GM06990 (cell line): Measurements from ENCODE around the gene DNAAF5.

ENCODE experiments used
- DNase-seq: peaks from one replicate; pipeline ENCODE4 v3.0.0-alpha.2; 2011; ENCODE audit not compliant: insufficient read length; ENCODE audit errors: extremely low read depth
- H3K27me3 ChIP-seq: replicated peaks from 2 replicates; pipeline ENCODE4 v1.6.0; 2011; ENCODE audit warnings: low read length; ENCODE audit not compliant: control insufficient read depth, insufficient read depth
- H3K36me3 ChIP-seq: 2 replicates; pipeline ENCODE4 v1.5.1; 2011; ENCODE audit warnings: low read length; ENCODE audit not compliant: control insufficient read depth, insufficient read depth
- H3K4me3 ChIP-seq: replicated peaks from 2 replicates; pipeline ENCODE4 v1.5.1; 2011; ENCODE audit warnings: low read depth, mild to moderate bottlenecking, control low read depth, low read length
- TF ChIP-seq, protein P1 (sequence below): IDR thresholded peaks from 2 replicates; pipeline ENCODE4 v1.5.1; 2011; ENCODE audit warnings: low read length, control low read depth, mild to moderate bottlenecking, inconsistent platforms; ENCODE audit not compliant: insufficient read depth, poor library complexity, severe bottlenecking

DNAAF5 gene

DNA sequence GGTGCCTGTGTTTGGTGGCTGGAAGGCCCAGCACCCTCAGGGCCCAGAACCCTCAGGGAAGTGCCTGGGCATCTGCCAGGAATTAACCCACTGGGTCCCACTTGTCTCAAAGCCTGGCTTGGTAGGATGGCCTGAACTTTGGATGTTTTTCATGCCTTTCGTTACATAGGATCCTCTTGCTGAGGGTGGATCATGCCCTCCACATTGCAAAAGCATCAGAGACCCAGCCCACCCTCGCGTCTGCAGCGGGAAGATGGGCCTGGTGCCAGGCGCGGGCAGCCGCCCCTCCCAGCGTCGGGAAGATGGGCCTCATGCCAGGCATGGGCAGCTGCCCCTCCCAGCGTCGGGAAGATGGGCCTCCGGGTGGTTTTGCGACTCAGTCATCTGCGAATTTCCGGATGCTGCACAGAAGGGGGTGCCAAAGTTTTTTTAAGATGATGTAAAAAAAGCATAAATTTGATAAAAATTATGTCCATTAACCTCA is 52.5 kb downstream of the DNAAF5 start:
- no peak overlapping the region for H3K4me3 ChIP-seq
- H3K36me3 ChIP-seq = peaks cover 5% of the 10 kb centered on the region; the same call in 1 of the 2 replicates
- no peaks in the 10 kb centered on the region for H3K27me3 ChIP-seq
- TF ChIP-seq, protein P1, sequence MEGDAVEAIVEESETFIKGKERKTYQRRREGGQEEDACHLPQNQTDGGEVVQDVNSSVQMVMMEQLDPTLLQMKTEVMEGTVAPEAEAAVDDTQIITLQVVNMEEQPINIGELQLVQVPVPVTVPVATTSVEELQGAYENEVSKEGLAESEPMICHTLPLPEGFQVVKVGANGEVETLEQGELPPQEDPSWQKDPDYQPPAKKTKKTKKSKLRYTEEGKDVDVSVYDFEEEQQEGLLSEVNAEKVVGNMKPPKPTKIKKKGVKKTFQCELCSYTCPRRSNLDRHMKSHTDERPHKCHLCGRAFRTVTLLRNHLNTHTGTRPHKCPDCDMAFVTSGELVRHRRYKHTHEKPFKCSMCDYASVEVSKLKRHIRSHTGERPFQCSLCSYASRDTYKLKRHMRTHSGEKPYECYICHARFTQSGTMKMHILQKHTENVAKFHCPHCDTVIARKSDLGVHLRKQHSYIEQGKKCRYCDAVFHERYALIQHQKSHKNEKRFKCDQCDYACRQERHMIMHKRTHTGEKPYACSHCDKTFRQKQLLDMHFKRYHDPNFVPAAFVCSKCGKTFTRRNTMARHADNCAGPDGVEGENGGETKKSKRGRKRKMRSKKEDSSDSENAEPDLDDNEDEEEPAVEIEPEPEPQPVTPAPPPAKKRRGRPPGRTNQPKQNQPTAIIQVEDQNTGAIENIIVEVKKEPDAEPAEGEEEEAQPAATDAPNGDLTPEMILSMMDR = no peak
- DNase-seq = no peak

DNA sequence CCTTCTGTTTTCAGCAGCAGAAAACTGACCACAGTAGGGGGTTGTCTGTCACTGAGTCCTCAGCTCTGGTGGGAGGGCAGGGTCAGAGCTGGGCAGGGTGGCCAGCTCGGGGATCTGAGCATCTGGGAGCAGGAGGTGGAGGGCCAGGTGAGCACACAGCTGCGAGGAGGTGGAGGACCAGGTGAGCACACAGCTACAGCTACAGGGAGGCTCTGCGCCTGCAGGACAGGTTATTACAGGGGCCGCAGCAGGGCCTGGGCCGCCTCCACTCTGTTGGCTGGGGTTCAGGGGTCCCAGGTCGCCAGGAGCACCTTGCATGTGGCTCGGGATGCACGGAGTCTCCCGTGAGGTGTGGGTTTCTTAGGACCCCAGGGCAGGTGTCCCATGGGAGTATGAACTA is 53.0 kb downstream of the DNAAF5 start:
- DNase-seq = no peak

DNA sequence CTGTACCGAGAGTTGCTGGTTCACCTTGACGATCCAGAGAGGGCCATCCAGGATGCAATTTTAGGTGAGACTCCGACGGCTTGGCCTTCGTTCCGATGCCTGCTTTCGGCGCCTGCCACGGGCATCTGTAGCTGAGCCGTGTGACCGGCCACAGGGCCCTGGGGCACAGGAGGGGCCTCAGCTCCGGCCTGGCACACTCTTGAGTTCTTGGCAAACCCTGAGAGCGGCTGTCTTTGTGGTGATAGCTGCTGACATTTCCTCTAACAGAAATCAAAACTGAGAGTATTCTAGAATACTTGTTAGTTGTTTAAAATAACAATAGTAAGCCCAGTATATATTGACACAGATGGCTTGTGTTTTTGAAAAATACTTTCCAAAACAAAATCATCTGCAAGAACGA is 53.6 kb downstream of the DNAAF5 start:
- H3K27me3 ChIP-seq = no peaks in the 10 kb centered on the region
- TF ChIP-seq, protein P1 = no peak
- no peak overlapping the region for H3K4me3 ChIP-seq
- DNase-seq = no peak
- H3K36me3 ChIP-seq = peaks cover 5% of the 10 kb centered on the region; the same call in 1 of the 2 replicates

More for the DNA sequence above, 53.0 kb downstream of the DNAAF5 start:
- no peaks in the 10 kb centered on the region for H3K27me3 ChIP-seq
- no peak overlapping the region for H3K4me3 ChIP-seq
- TF ChIP-seq, protein P1 = no peak
- peaks cover 5% of the 10 kb centered on the region; the same call in 1 of the 2 replicates for H3K36me3 ChIP-seq

DNA sequence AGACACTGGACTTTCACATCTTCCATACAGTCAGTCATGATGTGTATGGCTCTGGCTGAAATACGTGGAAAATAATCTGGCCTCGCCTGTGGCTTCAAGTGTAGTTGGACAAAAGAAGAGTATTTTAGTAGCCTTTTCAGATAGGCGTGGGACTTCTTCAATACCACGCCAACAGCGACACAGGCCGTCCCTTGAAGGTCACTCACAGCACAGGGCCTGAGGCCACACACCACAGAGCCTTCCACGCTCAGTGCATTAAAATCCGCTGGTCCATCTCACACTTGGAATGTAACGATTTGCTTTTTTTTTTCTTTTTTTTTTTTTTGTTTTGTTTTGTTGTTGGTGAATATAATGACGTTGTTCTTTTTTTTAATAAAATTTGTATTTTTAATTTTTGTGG is 54.0 kb downstream of the DNAAF5 start:
- DNase-seq = no peak

DNA sequence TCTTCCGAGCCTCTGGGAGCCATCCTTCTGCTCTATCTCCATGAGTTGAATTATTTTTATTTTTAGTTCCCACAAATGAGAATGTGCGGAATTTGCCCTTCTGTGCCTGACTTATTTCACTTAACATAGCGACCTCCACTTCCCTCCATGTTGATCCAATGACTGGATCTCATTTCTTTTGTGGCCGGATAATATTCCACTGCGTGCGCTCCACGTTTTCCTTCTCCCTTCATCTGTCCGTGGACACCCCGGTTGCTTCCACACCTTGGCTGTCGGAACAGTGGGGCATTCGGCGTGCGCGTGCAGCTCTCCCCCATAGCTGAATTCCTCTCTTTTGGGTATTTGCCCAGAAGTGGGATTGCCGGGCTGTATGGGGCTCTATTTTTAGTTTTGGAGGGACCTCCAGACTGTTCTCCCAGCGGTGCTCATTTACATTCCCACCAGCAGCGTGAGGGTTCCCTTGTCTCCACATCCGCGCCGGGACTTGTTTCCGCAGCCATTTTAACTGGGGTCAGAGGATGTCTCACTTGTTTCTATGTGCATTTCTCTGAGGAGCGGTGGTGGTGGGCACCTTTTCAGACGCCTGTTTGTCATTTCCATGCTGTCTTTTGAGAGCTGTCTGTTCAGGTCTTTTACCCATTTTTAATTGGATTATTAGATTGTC is 54.8 kb downstream of the DNAAF5 start:
- no peak for DNase-seq
- H3K36me3 ChIP-seq = peaks cover 6% of the 10 kb centered on the region
- TF ChIP-seq, protein P1 = no peak
- H3K27me3 ChIP-seq = no peaks in the 10 kb centered on the region
- H3K4me3 ChIP-seq = no peak overlapping the region

More for the DNA sequence above, 54.0 kb downstream of the DNAAF5 start:
- Histone ChIP-seq H3K4me3 (no peak overlapping the region), H3K36me3 (peaks cover 6% of the 10 kb centered on the region), H3K27me3 (no peaks in the 10 kb centered on the region)
- TF ChIP-seq, protein P1 = no peak

DNA sequence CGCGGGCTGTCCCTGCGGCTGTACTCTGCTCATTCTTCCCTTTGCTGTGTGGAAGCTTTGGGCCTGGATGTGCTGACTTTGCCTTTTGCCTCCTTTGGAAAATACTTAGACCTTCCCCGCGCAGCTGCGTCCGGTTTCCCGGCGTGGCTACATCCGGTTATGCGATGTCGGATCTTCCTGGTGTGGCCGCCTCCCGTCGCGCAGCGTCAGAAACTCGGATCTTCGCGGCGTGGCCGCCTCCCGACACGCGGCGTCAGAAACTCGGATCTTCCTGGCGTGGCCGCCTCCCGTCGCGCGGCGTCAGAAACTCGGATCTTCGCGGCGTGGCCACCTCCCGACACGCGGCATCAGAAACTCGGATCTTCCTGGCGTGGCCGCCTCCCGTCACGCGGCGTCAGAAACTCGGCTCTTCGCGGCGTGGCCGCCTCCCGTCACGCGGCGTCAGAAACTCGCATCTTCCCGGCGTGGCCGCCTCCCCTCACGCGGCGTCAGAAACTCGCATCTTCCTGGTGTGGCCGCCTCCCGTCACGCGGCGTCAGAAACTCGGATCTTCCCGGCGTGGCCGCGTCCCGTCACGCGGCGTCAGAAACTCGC is 55.5 kb downstream of the DNAAF5 start:
- H3K36me3 ChIP-seq = peaks cover 6% of the 10 kb centered on the region
- no peaks in the 10 kb centered on the region for H3K27me3 ChIP-seq
- no peak for DNase-seq
- no peak overlapping the region for H3K4me3 ChIP-seq
- TF ChIP-seq, protein P1 = no peak
